Effector memory CD4-positive, alpha-beta T cell (primary cell): ENCODE results near the gene POU4F3.
"Not testable (repeated sequence)": the region's sequence is repeated elsewhere in the genome, so short reads cannot be mapped to it uniquely, and the experiment has no call there.

Experiments
- DNase-seq, 3 donors: peaks; one replicate each; pipeline ENCODE4 v3.0.0-alpha.2; 2020
- H3K27ac ChIP-seq: 2 replicates; pipeline ENCODE4 v1.7.0; 2013; ENCODE audit warnings: mild to moderate bottlenecking, low read length, moderate library complexity; ENCODE audit not compliant: insufficient read depth, poor library complexity, severe bottlenecking
- H3K27me3 ChIP-seq: replicated peaks from 2 replicates; pipeline ENCODE4 v1.7.0; 2013; ENCODE audit warnings: mild to moderate bottlenecking, low read length; ENCODE audit not compliant: insufficient read depth, control insufficient read depth, poor library complexity, severe bottlenecking
- H3K36me3 ChIP-seq: 2 replicates; pipeline ENCODE4 v1.7.0; 2013; ENCODE audit warnings: mild to moderate bottlenecking, low read length, moderate library complexity; ENCODE audit not compliant: control insufficient read depth, insufficient read depth
- H3K4me1 ChIP-seq: 2 replicates; pipeline ENCODE4 v1.7.0; 2013; ENCODE audit warnings: low read length, mild to moderate bottlenecking; ENCODE audit not compliant: control insufficient read depth, insufficient read depth, poor library complexity, severe bottlenecking
- H3K4me3 ChIP-seq: 2 replicates; pipeline ENCODE4 v1.7.0; 2013; ENCODE audit warnings: low read length, low read depth, mild to moderate bottlenecking; ENCODE audit not compliant: insufficient read depth, poor library complexity, severe bottlenecking
- H3K9me3 ChIP-seq: 2 replicates; pipeline ENCODE4 v1.7.0; 2013; ENCODE audit warnings: mild to moderate bottlenecking, low read length, moderate library complexity; ENCODE audit not compliant: control insufficient read depth
- total RNA-seq, 3 donors: gene quantifications; one replicate each; lab custom pipeline; 2026; lab: John Stamatoyannopoulos, UW

POU4F3 gene
- 0 to 0.17 (median 0) reads per million in 3 donors for total RNA-seq

GRCh38 chr5:146338774-146339714 is at the start of gene POU4F3:
Gene POU4F3 (plus strand): TSS chr5:146338839. CDS start chr5:146339113, 274 bp downstream.
- DNase-seq, result no peak
- no peaks in the 10 kb centered on the region for H3K4me1 ChIP-seq
- no peaks in the 10 kb centered on the region for H3K9me3 ChIP-seq
- no peak within 1 kb of the TSS for H3K4me3 ChIP-seq
- H3K36me3 ChIP-seq, result no peaks in the 10 kb centered on the region
- no peak within 1 kb of the TSS for H3K27ac ChIP-seq
- peaks cover 19% of the 10 kb centered on the region for H3K27me3 ChIP-seq

- no peak overlapping the region for H3K4me3 ChIP-seq
- no peaks in the 10 kb centered on the region for H3K9me3 ChIP-seq
- DNase-seq, result no peak
- H3K36me3 ChIP-seq, result peaks cover 23% of the 10 kb centered on the region
- no peak overlapping the region for H3K27ac ChIP-seq
- H3K27me3 ChIP-seq, result no peaks in the 10 kb centered on the region
- H3K4me1 ChIP-seq, result no peaks in the 10 kb centered on the region
Observed at GRCh38 chr5:146290318-146290717, 48.3 kb upstream of the POU4F3 start.

- no peak for DNase-seq
- no peaks in the 10 kb centered on the region for H3K9me3 ChIP-seq
- no peaks in the 10 kb centered on the region for H3K27me3 ChIP-seq
Observed at GRCh38 chr5:146291421-146292074, 47.1 kb upstream of the POU4F3 start.

GRCh38 chr5:146296245-146296644 is 42.4 kb upstream of the POU4F3 start:
- Histone ChIP-seq H3K4me1 (no peaks in the 10 kb centered on the region), H3K27me3 (no peaks in the 10 kb centered on the region), H3K27ac (no peak overlapping the region), H3K9me3 (no peaks in the 10 kb centered on the region), H3K36me3 (no peaks in the 10 kb centered on the region), H3K4me3 (no peak overlapping the region)
- DNase-seq, result no peak

More at GRCh38 chr5:146291421-146292074, 47.1 kb upstream of the POU4F3 start:
- no peak overlapping the region for H3K27ac ChIP-seq
- H3K4me3 ChIP-seq, result no peak overlapping the region
- H3K4me1 ChIP-seq, result no peaks in the 10 kb centered on the region
- H3K36me3 ChIP-seq, result peaks cover 14% of the 10 kb centered on the region

- H3K36me3 ChIP-seq, H3K27ac ChIP-seq, H3K9me3 ChIP-seq, DNase-seq, H3K27me3 ChIP-seq, H3K4me1 ChIP-seq, H3K4me3 ChIP-seq: not testable (repeated sequence)
Observed at GRCh38 chr5:146298920-146299319, 39.7 kb upstream of the POU4F3 start.

- no peak for DNase-seq
- no peaks in the 10 kb centered on the region for H3K36me3 ChIP-seq
- H3K4me1 ChIP-seq, result no peaks in the 10 kb centered on the region
- H3K9me3 ChIP-seq, result no peaks in the 10 kb centered on the region
- no peak overlapping the region for H3K27ac ChIP-seq
- no peaks in the 10 kb centered on the region for H3K27me3 ChIP-seq
- no peak overlapping the region for H3K4me3 ChIP-seq
Observed at GRCh38 chr5:146301626-146302025, 37.0 kb upstream of the POU4F3 start.

- Histone ChIP-seq H3K27me3 (no peaks in the 10 kb centered on the region), H3K9me3 (no peaks in the 10 kb centered on the region), H3K27ac (no peak overlapping the region), H3K4me3 (no peak overlapping the region), H3K4me1 (no peaks in the 10 kb centered on the region), H3K36me3 (no peaks in the 10 kb centered on the region)
- DNase-seq, result no peak
Observed at GRCh38 chr5:146302406-146302805, 36.2 kb upstream of the POU4F3 start.

- Histone ChIP-seq H3K9me3 (no peaks in the 10 kb centered on the region), H3K27ac (no peak overlapping the region), H3K27me3 (no peaks in the 10 kb centered on the region), H3K4me3 (no peak overlapping the region), H3K4me1 (no peaks in the 10 kb centered on the region), H3K36me3 (no peaks in the 10 kb centered on the region)
- no peak for DNase-seq
Observed at GRCh38 chr5:146306838-146307237, 31.8 kb upstream of the POU4F3 start.

GRCh38 chr5:146307796-146308195 is 30.8 kb upstream of the POU4F3 start:
- H3K9me3 ChIP-seq, result no peaks in the 10 kb centered on the region
- no peaks in the 10 kb centered on the region for H3K36me3 ChIP-seq
- H3K27me3 ChIP-seq, result no peaks in the 10 kb centered on the region
- no peak for DNase-seq
- H3K4me3 ChIP-seq, result no peak overlapping the region
- no peak overlapping the region for H3K27ac ChIP-seq
- H3K4me1 ChIP-seq, result no peaks in the 10 kb centered on the region

GRCh38 chr5:146310540-146310939 is 28.1 kb upstream of the POU4F3 start:
- Histone ChIP-seq H3K27ac (no peak overlapping the region), H3K9me3 (no peaks in the 10 kb centered on the region), H3K36me3 (no peaks in the 10 kb centered on the region), H3K4me3 (no peak overlapping the region), H3K4me1 (no peaks in the 10 kb centered on the region), H3K27me3 (no peaks in the 10 kb centered on the region)
- no peak for DNase-seq
